Kidney epithelial cell (primary cell): ENCODE data around the gene CHRNG. TPM values are rescaled to one million over a fixed set of nuclear protein-coding genes. Genes with fewer than 3 reads are reported as not detected.
"Not testable (repeated sequence)": the region's sequence is repeated elsewhere in the genome, so short reads cannot be mapped to it uniquely, and the experiment has no call there.

ENCODE experiments used
- DNase-seq: peaks from one replicate; pipeline ENCODE4 v3.0.0-alpha.2; 2010; ENCODE audit warnings: low read depth
- H3K27me3 ChIP-seq: 2 replicates; pipeline ENCODE4 v1.6.0; 2011; ENCODE audit warnings: low read length; ENCODE audit not compliant: control insufficient read depth, insufficient read depth
- H3K36me3 ChIP-seq: 2 replicates; pipeline ENCODE4 v1.5.1; 2011; ENCODE audit warnings: low read length; ENCODE audit not compliant: control insufficient read depth, insufficient read depth
- H3K4me3 ChIP-seq: 2 replicates; pipeline ENCODE4 v1.5.1; 2011; ENCODE audit warnings: low read depth, mild to moderate bottlenecking, control low read depth, low read length
- CTCF ChIP-seq: IDR thresholded peaks from 2 replicates; pipeline ENCODE4 v1.5.1; 2011; ENCODE audit warnings: mild to moderate bottlenecking, moderate library complexity, low read length, control low read depth, inconsistent platforms; ENCODE audit not compliant: insufficient read depth, poor library complexity, severe bottlenecking
- total RNA-seq: library from RNA; depleted of rRNA; stranded (reverse); fragments of >200 nt; gene quantifications from 2 replicates; pipeline ENCODE4 v1.2.3, GENCODE V29; 2015

The CHRNG gene
- total RNA-seq, 1 donor from 2014 or later: not detected

DNA sequence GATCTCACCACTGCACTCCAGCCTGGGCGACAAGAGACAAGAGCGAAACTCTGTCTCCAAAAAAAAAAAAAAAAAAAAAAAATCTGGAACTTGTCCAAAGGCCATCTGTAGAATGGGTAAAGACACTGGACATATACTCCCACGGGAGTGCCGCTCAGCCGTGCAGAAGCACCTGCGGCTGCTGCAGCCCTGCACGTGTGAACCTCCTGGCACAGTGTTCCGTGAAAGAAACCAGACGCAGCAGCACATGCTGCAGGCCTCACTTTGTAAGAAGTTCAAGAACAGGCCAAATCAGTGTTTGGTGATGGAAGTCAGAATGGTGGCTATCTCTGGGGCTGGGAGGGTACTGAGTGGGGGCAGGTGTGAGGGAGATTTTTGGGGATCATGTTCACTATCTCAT, 7.1 kb upstream of the CHRNG start:
- no peaks in the 10 kb centered on the region for H3K36me3 ChIP-seq
- H3K27me3 ChIP-seq: peaks cover 15% of the 10 kb centered on the region
- no peak for DNase-seq

DNA sequence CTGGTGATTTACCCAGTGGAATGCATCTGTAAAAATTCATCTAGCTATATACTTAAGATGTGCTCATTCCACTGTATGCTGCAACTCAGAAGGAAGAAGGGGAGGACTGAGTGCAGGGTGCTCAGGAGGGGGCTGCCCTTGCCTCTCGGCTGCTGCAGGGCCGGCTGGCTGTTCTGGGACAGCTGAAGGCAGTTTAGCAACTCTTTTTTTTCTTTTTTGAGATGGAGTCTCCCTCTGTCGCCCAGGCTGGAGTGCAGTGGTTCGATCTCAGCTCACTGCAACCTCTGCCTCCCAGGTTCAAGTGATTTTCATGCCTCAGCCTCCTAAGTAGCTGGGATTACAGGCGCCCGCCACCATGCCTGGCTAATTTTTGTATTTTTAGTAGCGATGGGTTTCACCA, 6.7 kb upstream of the CHRNG start:
- peaks cover 15% of the 10 kb centered on the region for H3K27me3 ChIP-seq
- H3K4me3 ChIP-seq: not testable (repeated sequence)

More for the DNA sequence above, 7.1 kb upstream of the CHRNG start:
- H3K4me3 ChIP-seq: no peak overlapping the region
- TF ChIP-seq CTCF: no peak

GRCh38 chr2:232533944-232534710, 5.4 kb upstream of the CHRNG start:
- no peaks in the 10 kb centered on the region for H3K36me3 ChIP-seq
- H3K4me3 ChIP-seq: no peak overlapping the region
- peaks cover 16% of the 10 kb centered on the region for H3K27me3 ChIP-seq
- no peak for TF ChIP-seq CTCF
- no peak for DNase-seq

More for the DNA sequence above, 6.7 kb upstream of the CHRNG start:
- DNase-seq, H3K36me3 ChIP-seq: not testable (repeated sequence)

DNA sequence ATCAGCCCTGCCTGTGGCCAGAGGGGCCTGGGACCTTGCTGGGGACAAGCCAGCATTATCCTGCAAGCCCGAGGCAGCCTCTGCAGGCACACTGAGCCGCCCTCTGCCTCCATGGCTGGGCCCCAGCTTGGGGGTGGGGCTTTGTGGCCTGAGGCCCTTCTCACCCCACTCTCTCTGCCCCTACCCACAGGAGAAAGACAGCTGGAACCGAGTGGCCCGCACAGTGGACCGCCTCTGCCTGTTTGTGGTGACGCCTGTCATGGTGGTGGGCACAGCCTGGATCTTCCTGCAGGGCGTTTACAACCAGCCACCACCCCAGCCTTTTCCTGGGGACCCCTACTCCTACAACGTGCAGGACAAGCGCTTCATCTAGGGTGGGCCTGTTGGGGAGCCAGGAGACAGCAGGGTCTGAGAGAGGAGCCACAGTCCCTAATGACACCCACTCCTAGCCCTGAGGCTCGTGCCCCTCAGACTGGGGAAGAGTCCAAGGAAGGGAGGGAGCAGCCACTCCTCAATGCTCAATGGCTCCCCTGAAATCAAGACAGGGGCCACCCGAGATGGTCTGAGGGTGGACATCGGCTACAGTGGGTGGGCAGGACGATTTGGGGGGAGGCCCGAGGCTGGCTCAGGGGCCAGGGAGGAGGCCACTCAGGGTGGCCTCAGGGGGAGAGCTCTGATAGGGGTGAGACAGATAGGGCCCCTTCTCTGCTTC, 4.4 kb upstream of the CHRNG start:
- DNase-seq: no peak
- TF ChIP-seq CTCF: no peak
- H3K27me3 ChIP-seq: peaks cover 26% of the 10 kb centered on the region
- no peaks in the 10 kb centered on the region for H3K36me3 ChIP-seq
- H3K4me3 ChIP-seq: no peak overlapping the region

- Histone ChIP-seq H3K4me3 (no peak overlapping the region), H3K36me3 (no peaks in the 10 kb centered on the region), H3K27me3 (peaks cover 30% of the 10 kb centered on the region)
- DNase-seq: no peak
- TF ChIP-seq CTCF: no peak
Observed at GRCh38 chr2:232535761-232536530, 3.5 kb upstream of the CHRNG start.

DNA sequence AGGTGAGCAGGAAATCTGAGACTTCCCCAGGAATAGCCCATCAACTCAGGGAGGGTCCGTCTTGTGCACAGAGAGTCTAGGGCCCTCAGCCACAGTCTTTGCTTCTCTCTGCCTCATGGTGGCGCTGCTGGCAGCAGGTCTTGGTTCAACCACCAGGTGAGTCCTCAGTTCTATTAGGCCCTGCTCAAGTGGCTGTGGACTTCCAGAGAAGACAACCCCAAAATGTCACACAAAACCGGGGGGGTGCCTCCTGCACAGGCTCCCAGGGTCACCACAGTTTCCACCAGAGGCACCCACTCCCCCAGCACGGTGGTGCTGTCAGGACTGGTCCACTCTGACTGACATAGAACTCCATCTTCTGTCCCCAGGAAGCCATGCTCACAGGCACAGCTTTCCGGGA, 2.4 kb upstream of the CHRNG start:
- H3K4me3 ChIP-seq: no peak overlapping the region
- no peaks in the 10 kb centered on the region for H3K36me3 ChIP-seq
- peaks cover 30% of the 10 kb centered on the region for H3K27me3 ChIP-seq
- TF ChIP-seq CTCF: peak; percentile 31
- no peak for DNase-seq
